GM12801 (cell line): ENCODE data around the gene ATP13A1.

Experiments used
- CTCF ChIP-seq: IDR thresholded peaks from one replicate; pipeline ENCODE4 v1.5.1; 2011; ENCODE audit warnings: control low read depth; ENCODE audit not compliant: insufficient read length; ENCODE audit errors: extremely low read depth

Gene ATP13A1

GRCh38 chr19:19627621-19628500 is 35.6 kb downstream of the ATP13A1 start, which contains the start of gene LPAR2:
LPAR2 (minus strand) TSS chr19:19628220; CDS start chr19:19627275, 945 bp downstream.
- no peak for TF ChIP-seq CTCF

- TF ChIP-seq CTCF: no peak
Observed at GRCh38 chr19:19626516-19627472, 36.7 kb downstream of the ATP13A1 start.

GRCh38 chr19:19624032-19624570 is 39.4 kb downstream of the ATP13A1 start:
- TF ChIP-seq CTCF: no peak

GRCh38 chr19:19623383-19623782 is 40.1 kb downstream of the ATP13A1 start:
- TF ChIP-seq CTCF: no peak

GRCh38 chr19:19619849-19620210 is 43.6 kb downstream of the ATP13A1 start:
- TF ChIP-seq CTCF: no peak

GRCh38 chr19:19619181-19619848 is 44.2 kb downstream of the ATP13A1 start:
- no peak for TF ChIP-seq CTCF
